Measurements from ENCODE around the gene FSHR. TPM values are rescaled to one million over a fixed set of nuclear protein-coding genes. Genes with fewer than 3 reads are reported as not detected.

FSHR gene
- total RNA-seq, 4 donors from 2014 or later: not detected

- Histone ChIP-seq H3K9me3 (no peaks in the 10 kb centered on the region), H3K27ac (no peak overlapping the region), H3K4me3 (no peak overlapping the region), H3K36me3 (no peaks in the 10 kb centered on the region), H3K27me3 (no peaks in the 10 kb centered on the region), H3K4me1 (no peaks in the 10 kb centered on the region)
- no peak for TF ChIP-seq EP300 (IDR thresholded peaks at IDR 0.05; ENCODE audit: low read depth)
- no peak for TF ChIP-seq POLR2A (IDR thresholded peaks at IDR 0.05)
- no peak for TF ChIP-seq CTCF (IDR thresholded peaks at IDR 0.05)
- TF ChIP-seq POLR2AphosphoS5 (IDR thresholded peaks at IDR 0.05): no peak
- DNase-seq: no peak
- in situ Hi-C loops (cut with MboI; ENCODE audit: low pct_ligation_motif_present in 1 of 4, low pct_unique_long_range_greater_than_20kb in 1 of 4, low sequenced_read_pairs in 3 of 4) (no loop called here), intact Hi-C loops (cut with DNase I; ENCODE audit: low total_unique reads) (no loop called here)
- 67 to 92% methylated on average over 1 to 2 of the region's 2 CpGs for WGBS, 2 donors (ENCODE audit: low coverage in 1 of 2)
These were observed 173.5 kb downstream of the FSHR start for GRCh38 chr2:48980846-48981245.

GRCh38 chr2:48979691-48980090, 174.6 kb downstream of the FSHR start:
- Histone ChIP-seq H3K4me1 (no peaks in the 10 kb centered on the region), H3K27ac (no peak overlapping the region), H3K36me3 (no peaks in the 10 kb centered on the region), H3K27me3 (no peaks in the 10 kb centered on the region), H3K4me3 (no peak overlapping the region), H3K9me3 (no peaks in the 10 kb centered on the region)
- intact Hi-C loops (cut with DNase I; ENCODE audit: low total_unique reads) (no loop called here), in situ Hi-C loops (cut with MboI; ENCODE audit: low pct_ligation_motif_present in 1 of 4, low pct_unique_long_range_greater_than_20kb in 1 of 4, low sequenced_read_pairs in 3 of 4) (no loop called here)
- no peak for DNase-seq
- 40 to 98% methylated on average over 1 to 4 of the region's 4 CpGs for WGBS, 2 donors (ENCODE audit: low coverage in 1 of 2)
- TF ChIP-seq CTCF (IDR thresholded peaks at IDR 0.05): no peak
- no peak for TF ChIP-seq POLR2AphosphoS5 (IDR thresholded peaks at IDR 0.05)
- no peak for TF ChIP-seq POLR2A (IDR thresholded peaks at IDR 0.05)
- no peak for TF ChIP-seq EP300 (IDR thresholded peaks at IDR 0.05; ENCODE audit: low read depth)

GRCh38 chr2:48978131-48978530, 176.2 kb downstream of the FSHR start:
- H3K9me3 ChIP-seq: no peaks in the 10 kb centered on the region
- H3K27ac ChIP-seq: no peak overlapping the region
- TF ChIP-seq POLR2A (IDR thresholded peaks at IDR 0.05): no peak
- no peak for TF ChIP-seq POLR2AphosphoS5 (IDR thresholded peaks at IDR 0.05)
- no peak for TF ChIP-seq CTCF (IDR thresholded peaks at IDR 0.05)
- TF ChIP-seq EP300 (IDR thresholded peaks at IDR 0.05; ENCODE audit: low read depth): no peak
- no peaks in the 10 kb centered on the region for H3K27me3 ChIP-seq
- intact Hi-C loops (cut with DNase I; ENCODE audit: low total_unique reads): no loop called here
- H3K36me3 ChIP-seq: no peaks in the 10 kb centered on the region
- H3K4me1 ChIP-seq: no peaks in the 10 kb centered on the region
- DNase-seq: no peak
- H3K4me3 ChIP-seq: no peak overlapping the region
- in situ Hi-C loops (cut with MboI; ENCODE audit: low pct_ligation_motif_present in 1 of 4, low pct_unique_long_range_greater_than_20kb in 1 of 4, low sequenced_read_pairs in 3 of 4): no loop called here

GRCh38 chr2:48971801-48972200, 182.5 kb downstream of the FSHR start:
- Histone ChIP-seq H3K4me1 (no peaks in the 10 kb centered on the region), H3K36me3 (no peaks in the 10 kb centered on the region), H3K9me3 (no peaks in the 10 kb centered on the region), H3K4me3 (no peak overlapping the region), H3K27me3 (no peaks in the 10 kb centered on the region), H3K27ac (no peak overlapping the region)
- intact Hi-C loops (cut with DNase I; ENCODE audit: low total_unique reads): no loop called here
- no peak for TF ChIP-seq POLR2A (IDR thresholded peaks at IDR 0.05)
- TF ChIP-seq POLR2AphosphoS5 (IDR thresholded peaks at IDR 0.05): no peak
- no peak for TF ChIP-seq CTCF (IDR thresholded peaks at IDR 0.05)
- no peak for TF ChIP-seq EP300 (IDR thresholded peaks at IDR 0.05; ENCODE audit: low read depth)
- 90 to 91% methylated on average over 1 to 2 of the region's 2 CpGs for WGBS, 2 donors (ENCODE audit: low coverage in 1 of 2)
- DNase-seq: no peak
- in situ Hi-C loops (cut with MboI; ENCODE audit: low pct_ligation_motif_present in 1 of 4, low pct_unique_long_range_greater_than_20kb in 1 of 4, low sequenced_read_pairs in 3 of 4): no loop called here
